ENCODE results near the gene EXOC6B. TPM values are rescaled to one million over a fixed set of nuclear protein-coding genes. Genes with fewer than 3 reads are reported as not detected.

EXOC6B gene
- total RNA-seq, 1 donor from 2014 or later, result 33.0 TPM

DNA sequence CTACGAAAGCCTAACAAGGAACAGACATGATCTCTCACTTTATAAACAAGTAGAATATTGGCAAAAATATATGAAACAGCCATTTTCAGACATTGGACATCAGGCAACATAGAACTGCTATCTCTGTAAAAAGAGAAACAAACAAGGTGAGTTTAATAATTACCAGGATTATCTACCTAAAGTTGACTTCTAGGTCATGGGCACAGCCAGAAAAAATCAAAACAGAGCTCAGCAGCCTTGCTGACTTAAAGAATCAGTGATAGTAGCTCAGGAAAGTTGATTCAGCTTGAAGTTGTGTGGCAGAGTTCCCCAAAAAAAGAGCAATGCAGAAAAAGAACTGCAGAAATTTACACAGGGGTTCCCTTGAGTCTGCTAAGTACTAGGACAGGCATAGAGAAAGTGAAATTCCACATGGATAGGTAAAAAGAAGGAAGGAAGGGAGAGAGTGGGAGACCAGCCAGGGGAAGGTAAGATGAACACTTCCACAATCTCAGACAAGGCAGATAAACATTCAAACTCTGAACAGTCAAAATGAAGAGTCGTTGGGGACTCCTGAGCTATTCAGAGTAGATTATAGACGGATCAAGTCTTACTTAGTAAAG is 102.0 kb downstream of the EXOC6B start:
- H3K4me1 ChIP-seq, result peaks cover 17% of the 10 kb centered on the region
- H3K36me3 ChIP-seq, result no peaks in the 10 kb centered on the region
- no peak for ATAC-seq
- H3K9me3 ChIP-seq, result no peaks in the 10 kb centered on the region
- intact Hi-C loops (cut with DNase I), result no loop called here
- H3K4me3 ChIP-seq, result no peak overlapping the region
- DNase-seq, result no peak
- no peaks in the 10 kb centered on the region for H3K27me3 ChIP-seq (ENCODE audit: low read depth)
- TF ChIP-seq, protein P1, sequence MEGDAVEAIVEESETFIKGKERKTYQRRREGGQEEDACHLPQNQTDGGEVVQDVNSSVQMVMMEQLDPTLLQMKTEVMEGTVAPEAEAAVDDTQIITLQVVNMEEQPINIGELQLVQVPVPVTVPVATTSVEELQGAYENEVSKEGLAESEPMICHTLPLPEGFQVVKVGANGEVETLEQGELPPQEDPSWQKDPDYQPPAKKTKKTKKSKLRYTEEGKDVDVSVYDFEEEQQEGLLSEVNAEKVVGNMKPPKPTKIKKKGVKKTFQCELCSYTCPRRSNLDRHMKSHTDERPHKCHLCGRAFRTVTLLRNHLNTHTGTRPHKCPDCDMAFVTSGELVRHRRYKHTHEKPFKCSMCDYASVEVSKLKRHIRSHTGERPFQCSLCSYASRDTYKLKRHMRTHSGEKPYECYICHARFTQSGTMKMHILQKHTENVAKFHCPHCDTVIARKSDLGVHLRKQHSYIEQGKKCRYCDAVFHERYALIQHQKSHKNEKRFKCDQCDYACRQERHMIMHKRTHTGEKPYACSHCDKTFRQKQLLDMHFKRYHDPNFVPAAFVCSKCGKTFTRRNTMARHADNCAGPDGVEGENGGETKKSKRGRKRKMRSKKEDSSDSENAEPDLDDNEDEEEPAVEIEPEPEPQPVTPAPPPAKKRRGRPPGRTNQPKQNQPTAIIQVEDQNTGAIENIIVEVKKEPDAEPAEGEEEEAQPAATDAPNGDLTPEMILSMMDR (IDR thresholded peaks at IDR 0.05), result no peak
- H3K27ac ChIP-seq, result no peak overlapping the region

DNA sequence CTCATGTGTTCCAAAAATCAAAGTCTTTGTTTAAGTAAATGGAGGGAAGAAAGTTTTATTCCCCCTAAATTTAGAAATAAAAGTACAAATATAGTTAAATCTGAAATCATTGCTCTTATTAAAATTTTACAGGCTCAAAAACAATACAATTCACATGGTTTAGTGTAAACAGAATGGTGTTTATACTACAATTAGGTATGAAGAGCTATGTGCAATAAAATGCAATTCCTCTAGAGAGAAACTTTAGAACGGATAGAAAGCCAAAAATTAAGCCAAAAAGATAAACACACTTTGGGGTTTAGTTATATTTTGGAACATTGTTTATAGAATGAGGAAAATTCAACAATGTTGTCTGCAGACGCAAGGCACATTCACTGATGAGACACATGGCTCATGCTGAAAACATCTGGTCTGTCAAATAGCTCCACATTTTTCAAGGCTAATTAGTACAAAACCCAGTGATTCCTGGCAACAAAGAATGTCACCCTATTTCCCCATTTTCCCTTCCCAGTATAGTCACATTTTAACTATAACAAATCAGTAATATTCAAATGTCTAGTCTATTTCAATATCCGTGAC is 103.3 kb downstream of the EXOC6B start:
- intact Hi-C loops (cut with DNase I), result no loop called here
- TF ChIP-seq, protein P1 (IDR thresholded peaks at IDR 0.05), result no peak
- no peaks in the 10 kb centered on the region for H3K9me3 ChIP-seq
- no peaks in the 10 kb centered on the region for H3K27me3 ChIP-seq (ENCODE audit: low read depth)
- no peak for ATAC-seq
- H3K4me3 ChIP-seq, result no peak overlapping the region
- no peak overlapping the region for H3K27ac ChIP-seq
- H3K4me1 ChIP-seq, result peaks cover 18% of the 10 kb centered on the region
- no peak for DNase-seq
- H3K36me3 ChIP-seq, result peaks cover 5% of the 10 kb centered on the region

DNA sequence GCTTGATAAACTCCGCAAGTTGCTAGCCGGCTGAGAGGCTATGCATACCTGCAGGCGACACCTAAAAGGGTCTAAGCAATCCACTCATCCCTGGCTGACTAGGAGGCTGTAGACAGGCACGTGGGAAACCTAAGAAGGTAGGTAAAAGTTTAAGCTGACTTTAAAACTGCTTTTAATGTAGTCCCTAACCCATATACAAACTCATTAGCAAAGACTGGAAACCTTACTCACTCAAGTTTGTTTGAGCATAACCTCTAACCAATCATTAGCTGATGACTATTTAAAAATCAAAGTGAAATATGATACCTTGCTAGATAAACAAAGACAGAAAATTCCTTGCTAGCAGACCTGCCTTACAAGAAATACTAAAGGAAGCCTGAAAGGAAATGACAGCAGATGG is 106.4 kb downstream of the EXOC6B start:
- intact Hi-C loops (cut with DNase I), result no loop called here
- TF ChIP-seq, protein P1 (IDR thresholded peaks at IDR 0.05), result no peak
- no peak for DNase-seq
- H3K9me3 ChIP-seq, result no peaks in the 10 kb centered on the region
- no peak overlapping the region for H3K27ac ChIP-seq
- H3K27me3 ChIP-seq (ENCODE audit: low read depth), result no peaks in the 10 kb centered on the region
- ATAC-seq, result peak in 1 of 2 donors; percentile 49
- H3K36me3 ChIP-seq, result peaks cover 6% of the 10 kb centered on the region
- peaks cover 18% of the 10 kb centered on the region for H3K4me1 ChIP-seq
- no peak overlapping the region for H3K4me3 ChIP-seq

DNA sequence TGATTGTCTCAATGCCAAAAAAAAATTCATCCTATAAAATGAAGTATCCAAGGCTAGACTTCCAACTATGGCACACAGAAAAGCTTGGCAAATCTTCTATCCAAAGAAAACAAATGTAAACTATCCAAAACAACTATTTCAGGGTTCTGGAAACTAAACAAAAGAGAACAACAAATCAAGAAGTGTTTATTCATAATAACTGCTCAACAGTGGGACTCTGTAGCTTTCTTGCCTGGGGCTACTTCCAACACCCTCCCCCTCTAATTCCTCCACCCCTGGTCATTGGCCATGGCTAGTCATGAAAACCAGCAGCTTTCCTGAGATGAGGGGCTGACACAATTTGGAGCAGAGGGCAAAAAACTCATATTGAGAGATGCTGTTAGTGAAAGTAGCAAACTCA is 107.0 kb downstream of the EXOC6B start:
- TF ChIP-seq, protein P1 (IDR thresholded peaks at IDR 0.05), result no peak
- Histone ChIP-seq H3K27ac (no peak overlapping the region), H3K27me3 (ENCODE audit: low read depth) (no peaks in the 10 kb centered on the region), H3K9me3 (no peaks in the 10 kb centered on the region), H3K36me3 (peaks cover 6% of the 10 kb centered on the region), H3K4me3 (no peak overlapping the region), H3K4me1 (peaks cover 18% of the 10 kb centered on the region)
- intact Hi-C loops (cut with DNase I), result no loop called here
- no peak for DNase-seq
- ATAC-seq, result no peak

DNA sequence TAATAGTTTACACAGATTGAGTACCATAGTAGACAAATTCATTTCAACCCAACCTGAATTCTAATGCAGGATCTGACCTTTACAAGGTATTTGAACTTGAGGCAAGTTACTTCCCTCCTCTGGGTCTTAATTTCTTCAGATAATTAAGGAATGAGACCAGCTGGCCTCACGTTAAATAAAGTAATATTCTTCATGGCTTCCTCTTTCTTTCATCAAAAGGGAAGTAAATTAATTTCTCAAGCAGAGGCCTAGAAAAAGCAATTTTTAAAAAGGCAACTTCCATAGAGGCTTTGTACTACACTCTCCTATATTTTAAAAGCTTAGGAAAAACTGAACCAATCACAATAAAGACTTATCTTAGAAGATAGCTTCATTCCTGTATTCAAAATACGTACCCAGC is 109.2 kb downstream of the EXOC6B start:
- Histone ChIP-seq H3K4me1 (peaks cover 12% of the 10 kb centered on the region), H3K27ac (no peak overlapping the region), H3K27me3 (ENCODE audit: low read depth) (no peaks in the 10 kb centered on the region), H3K4me3 (no peak overlapping the region), H3K9me3 (no peaks in the 10 kb centered on the region), H3K36me3 (peaks cover 6% of the 10 kb centered on the region)
- DNase-seq, result no peak
- intact Hi-C loops (cut with DNase I), result no loop called here
- ATAC-seq, result no peak
- TF ChIP-seq, protein P1 (IDR thresholded peaks at IDR 0.05), result no peak

Measured in lower lobe of right lung (tissue), 2 donors.